ENCODE data around the gene CHD5. TPM values are rescaled to one million over a fixed set of nuclear protein-coding genes. Genes with fewer than 3 reads are reported as not detected.

The CHD5 gene
- total and polyA plus RNA-seq, 2 of the 13 experiments (the other 11 are each of a cell fraction or from before 2014, with no cell fraction given) = 0.02 to 0.21 TPM

- DNase-seq (ENCODE audit: low spot score) (no peak), ATAC-seq (no peak), FAIRE-seq (no peak)
- intact Hi-C loops (cut with micrococcal nuclease; ENCODE audit: unreplicated experiment) = no loop called here
- no peak overlapping the region for H2AFZ ChIP-seq (ENCODE audit: low read length)
- no peak overlapping the region for H3K4me3 ChIP-seq (replicated peaks in 1 of 3; ENCODE audit: insufficient read depth in 1 of 3, low read depth in 2 of 3, low read length in 3 of 3)
- peaks cover 23 to 43% of the 10 kb centered on the region in 2 experiments for H3K36me3 ChIP-seq (replicated peaks in 1 of 2; ENCODE audit: control insufficient read depth in 1 of 2, insufficient read depth in 2 of 2, low read length in 2 of 2)
- H3K27ac ChIP-seq (ENCODE audit: extremely low read length, insufficient read depth, low read length) = no peak overlapping the region
- CTCF ChIA-PET (ENCODE audit: low intra/inter-chr PET ratio, low total read pairs) = no interaction called here
- WGBS (ENCODE audit: low lambda C conversion rate) = 92% methylated on average over 3 of the region's 3 CpGs
- in situ Hi-C loops (cut with HindIII; ENCODE audit: extremely low pct_ligation_motif_present, low pct_unique_long_range_greater_than_20kb) = no loop called here
- H3K9ac ChIP-seq (ENCODE audit: insufficient read depth, low read depth, low read length) = no peak overlapping the region
- no peaks in the 10 kb centered on the region for H3K4me1 ChIP-seq (ENCODE audit: insufficient read depth, low read length)
- H3K79me2 ChIP-seq (ENCODE audit: insufficient read depth, low read length) = peaks cover 17% of the 10 kb centered on the region
- peaks cover 0 to 6% of the 10 kb centered on the region in 2 experiments; a peak in 1 of 5 replicates for H3K27me3 ChIP-seq (ENCODE audit: control insufficient read depth in 1 of 2, insufficient read depth in 2 of 2, low read length in 2 of 2)
- no peaks in the 10 kb centered on the region for H3K9me3 ChIP-seq (ENCODE audit: low read length)
- no peak overlapping the region for H3K4me2 ChIP-seq (ENCODE audit: low read depth, low read length)
- peaks cover 52% of the 10 kb centered on the region for H4K20me1 ChIP-seq (ENCODE audit: insufficient read depth, low read length)
- BruUV-seq (replicated peaks) = no TSS peak
- POLR2A ChIA-PET = interaction anchor here (1.0 to 1.7 kb wide), 2 partner anchors 14 to 19 kb away, joined by 5 to 6 read pairs; partner anchors contain the start of gene RPL22
- TF ChIP-seq PRMT3 (CRISPR knock-in tag; IDR thresholded peaks at IDR 0.05; ENCODE audit: borderline replicate concordance, low read depth) = no peak
- no peak for TF ChIP-seq ARID2 (CRISPR knock-in tag; IDR thresholded peaks at IDR 0.05; ENCODE audit: borderline replicate concordance)
- TF ChIP-seq ZBTB42 (CRISPR knock-in tag; IDR thresholded peaks at IDR 0.05) = no peak
- no peak for TF ChIP-seq PTBP1 (IDR thresholded peaks at IDR 0.05; ENCODE audit: low read depth, low read length, poor library complexity, severe bottlenecking)
- TF ChIP-seq ZNF746 (CRISPR knock-in tag; IDR thresholded peaks at IDR 0.05) = no peak
- TF ChIP-seq, protein P1, sequence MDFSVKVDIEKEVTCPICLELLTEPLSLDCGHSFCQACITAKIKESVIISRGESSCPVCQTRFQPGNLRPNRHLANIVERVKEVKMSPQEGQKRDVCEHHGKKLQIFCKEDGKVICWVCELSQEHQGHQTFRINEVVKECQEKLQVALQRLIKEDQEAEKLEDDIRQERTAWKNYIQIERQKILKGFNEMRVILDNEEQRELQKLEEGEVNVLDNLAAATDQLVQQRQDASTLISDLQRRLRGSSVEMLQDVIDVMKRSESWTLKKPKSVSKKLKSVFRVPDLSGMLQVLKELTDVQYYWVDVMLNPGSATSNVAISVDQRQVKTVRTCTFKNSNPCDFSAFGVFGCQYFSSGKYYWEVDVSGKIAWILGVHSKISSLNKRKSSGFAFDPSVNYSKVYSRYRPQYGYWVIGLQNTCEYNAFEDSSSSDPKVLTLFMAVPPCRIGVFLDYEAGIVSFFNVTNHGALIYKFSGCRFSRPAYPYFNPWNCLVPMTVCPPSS (IDR thresholded peaks at IDR 0.05) = no peak
- no peak for TF ChIP-seq MXD3 (CRISPR knock-in tag; IDR thresholded peaks at IDR 0.05)
- TF ChIP-seq NFKBIZ (CRISPR knock-in tag; IDR thresholded peaks at IDR 0.05) = no peak
- TF ChIP-seq ZMYM4 (CRISPR knock-in tag; IDR thresholded peaks at IDR 0.05) = no peak
- no peak for TF ChIP-seq SOX5 (CRISPR knock-in tag; IDR thresholded peaks at IDR 0.05; ENCODE audit: borderline replicate concordance)
- TF ChIP-seq TCF7 (IDR thresholded peaks at IDR 0.05; ENCODE audit: low read depth) = no peak
- TF ChIP-seq RXRA (CRISPR knock-in tag; IDR thresholded peaks at IDR 0.05) = no peak
- TF ChIP-seq ZFP41 (CRISPR knock-in tag; IDR thresholded peaks at IDR 0.05; ENCODE audit: borderline replicate concordance) = no peak
- no peak for TF ChIP-seq ZNF772 (CRISPR knock-in tag; IDR thresholded peaks at IDR 0.05)
- no peak for TF ChIP-seq PRDM4 (CRISPR knock-in tag; IDR thresholded peaks at IDR 0.05; ENCODE audit: borderline replicate concordance)
- no peak for TF ChIP-seq THAP11 (CRISPR knock-in tag; IDR thresholded peaks at IDR 0.05)
- TF ChIP-seq SRSF9 (IDR thresholded peaks at IDR 0.05; ENCODE audit: borderline replicate concordance, insufficient read depth, low read depth, low read length, poor library complexity, severe bottlenecking) = no peak
These were observed 5.0 kb upstream of the CHD5 start for GRCh38 chr1:6185151-6185550.

All from HepG2 (cell line).